Non-pigmented ciliary epithelial cell (primary cell): ENCODE results near the gene NCF2.
A peak's percentile ranks its signal among the peaks of the same experiment; 100 is the strongest.

Source experiments
- DNase-seq: peaks from one replicate; pipeline ENCODE4 v3.0.0-alpha.2; 2010; ENCODE audit warnings: low read depth

Gene NCF2

GRCh38 chr1:183551924-183552323 lies 38.3 kb downstream of the NCF2 start:
- DNase-seq = no peak

- DNase-seq = no peak
These were observed 39.3 kb downstream of the NCF2 start for GRCh38 chr1:183550915-183551314.

GRCh38 chr1:183548116-183548515 lies 42.1 kb downstream of the NCF2 start:
- DNase-seq = no peak

- DNase-seq = no peak
These were observed 43.8 kb downstream of the NCF2 start for GRCh38 chr1:183546427-183546826.

- DNase-seq = no peak
These were observed 45.5 kb downstream of the NCF2 start for GRCh38 chr1:183544598-183545297.

- peak; percentile 36 for DNase-seq
These were observed 46.5 kb downstream of the NCF2 start for GRCh38 chr1:183543619-183544204.

- DNase-seq = no peak
These were observed 52.9 kb downstream of the NCF2 start for GRCh38 chr1:183537405-183537804.

- no peak for DNase-seq
These were observed 56.6 kb downstream of the NCF2 start for GRCh38 chr1:183533617-183534174.

- DNase-seq = no peak
These were observed 61.7 kb downstream of the NCF2 start for GRCh38 chr1:183528577-183528976.

- no peak for DNase-seq
These were observed 68.2 kb downstream of the NCF2 start for GRCh38 chr1:183522104-183522503.

- DNase-seq = no peak
These were observed 69.9 kb downstream of the NCF2 start for GRCh38 chr1:183520379-183520778.

GRCh38 chr1:183517401-183517800 lies 72.9 kb downstream of the NCF2 start:
- DNase-seq = no peak

GRCh38 chr1:183516725-183517124 lies 73.5 kb downstream of the NCF2 start:
- no peak for DNase-seq

- peak; percentile 44 for DNase-seq
These were observed 75.1 kb downstream of the NCF2 start for GRCh38 chr1:183515002-183515689.

GRCh38 chr1:183514235-183514634 lies 76.0 kb downstream of the NCF2 start:
- no peak for DNase-seq

GRCh38 chr1:183512450-183512849 lies 77.8 kb downstream of the NCF2 start:
- DNase-seq = no peak

- no peak for DNase-seq
These were observed 81.6 kb downstream of the NCF2 start for GRCh38 chr1:183508694-183509093.

- peak; percentile 1 for DNase-seq
These were observed 83.7 kb downstream of the NCF2 start for GRCh38 chr1:183506561-183506960.
